Astrocyte (in vitro differentiated cells and primary cell): ENCODE results near the gene NEK7. TPM values are rescaled to one million over a fixed set of nuclear protein-coding genes. Genes with fewer than 3 reads are reported as not detected.

ENCODE experiments used
- DNase-seq: peaks from one replicate; pipeline ENCODE4 v3.0.0-alpha.2; 2010; ENCODE audit warnings: low read depth
- FAIRE-seq: peaks from 2 replicates; lab custom pipeline; 2011; peaks lifted over from hg19 to GRCh38; lab: Jason Lieb, UNC
- H2AFZ ChIP-seq: 2 replicates; pipeline ENCODE4 v1.6.0; 2012; ENCODE audit warnings: low read depth, low read length, inconsistent platforms
- H3K27ac ChIP-seq: 2 replicates; pipeline ENCODE4 v1.5.1; 2011; ENCODE audit warnings: low read depth, low read length, inconsistent platforms
- H3K27me3 ChIP-seq: 2 replicates; pipeline ENCODE4 v1.6.0; 2011; ENCODE audit warnings: low read length, inconsistent platforms; ENCODE audit not compliant: insufficient read depth
- H3K36me3 ChIP-seq: 2 replicates; pipeline ENCODE4 v1.5.1; 2011; ENCODE audit warnings: low read length, inconsistent platforms; ENCODE audit not compliant: insufficient read depth
- H3K4me1 ChIP-seq: 2 replicates; pipeline ENCODE4 v1.5.1; 2011; ENCODE audit warnings: low read length, inconsistent platforms; ENCODE audit not compliant: insufficient read depth
- H3K4me2 ChIP-seq: 2 replicates; pipeline ENCODE4 v1.6.0; 2012; ENCODE audit warnings: low read length, inconsistent platforms
- H3K4me3 ChIP-seq: 2 replicates; pipeline ENCODE4 v1.5.1; 2011; ENCODE audit warnings: low read depth, mild to moderate bottlenecking, low read length, inconsistent platforms; ENCODE audit not compliant: insufficient read depth
- H3K79me2 ChIP-seq: 2 replicates; pipeline ENCODE4 v1.6.0; 2012; ENCODE audit warnings: mild to moderate bottlenecking, low read length, inconsistent platforms; ENCODE audit not compliant: insufficient read depth
- H3K9ac ChIP-seq: 2 replicates; pipeline ENCODE4 v1.6.0; 2012; ENCODE audit warnings: mild to moderate bottlenecking, low read length, inconsistent platforms
- H3K9me3 ChIP-seq: 2 replicates; pipeline ENCODE4 v1.5.1; 2012; ENCODE audit warnings: low read depth, mild to moderate bottlenecking, low read length, inconsistent platforms; ENCODE audit not compliant: insufficient read depth
- H4K20me1 ChIP-seq: 2 replicates; pipeline ENCODE4 v1.6.0; 2012; ENCODE audit warnings: low read length, inconsistent platforms; ENCODE audit not compliant: insufficient read depth
- H3K27ac Mint-ChIP-seq: one replicate; pipeline ENCODE4 v1.8.0; 2021; ENCODE audit warnings: mild to moderate bottlenecking, mixed read lengths; ENCODE audit not compliant: unreplicated experiment
- H3K27me3 Mint-ChIP-seq: one replicate; pipeline ENCODE4 v1.8.0; 2021; ENCODE audit warnings: low read depth, mixed read lengths; ENCODE audit not compliant: unreplicated experiment
- H3K36me3 Mint-ChIP-seq: one replicate; pipeline ENCODE4 v1.8.0; 2021; ENCODE audit warnings: low read depth, mixed read lengths; ENCODE audit not compliant: unreplicated experiment
- H3K4me1 Mint-ChIP-seq: one replicate; pipeline ENCODE4 v1.8.0; 2021; ENCODE audit warnings: low read depth, mixed read lengths; ENCODE audit not compliant: unreplicated experiment
- H3K4me3 Mint-ChIP-seq: one replicate; pipeline ENCODE4 v1.8.0; 2021; ENCODE audit warnings: mild to moderate bottlenecking, moderate library complexity, mixed read lengths; ENCODE audit not compliant: unreplicated experiment
- H3K9me3 Mint-ChIP-seq: one replicate; pipeline ENCODE4 v1.8.0; 2021; ENCODE audit warnings: mild to moderate bottlenecking, mixed read lengths; ENCODE audit not compliant: unreplicated experiment
- EZH2 ChIP-seq: IDR thresholded peaks from 2 replicates; pipeline ENCODE4 v1.6.1; 2012; ENCODE audit warnings: mild to moderate bottlenecking, low read length, inconsistent platforms; ENCODE audit not compliant: insufficient read depth
- total RNA-seq: library from RNA; stranded (reverse); gene quantifications from 2 replicates; pipeline ENCODE4 v1.2.1, GENCODE V29; 2021
- TF ChIP-seq, protein P1 (sequence below): IDR thresholded peaks from 2 replicates; pipeline ENCODE4 v1.5.1; 2011; ENCODE audit warnings: low read depth, mild to moderate bottlenecking, inconsistent platforms, low read length, moderate library complexity; ENCODE audit not compliant: insufficient read depth

Gene NEK7
- total RNA-seq, 1 donor from 2014 or later = 125 TPM

DNA sequence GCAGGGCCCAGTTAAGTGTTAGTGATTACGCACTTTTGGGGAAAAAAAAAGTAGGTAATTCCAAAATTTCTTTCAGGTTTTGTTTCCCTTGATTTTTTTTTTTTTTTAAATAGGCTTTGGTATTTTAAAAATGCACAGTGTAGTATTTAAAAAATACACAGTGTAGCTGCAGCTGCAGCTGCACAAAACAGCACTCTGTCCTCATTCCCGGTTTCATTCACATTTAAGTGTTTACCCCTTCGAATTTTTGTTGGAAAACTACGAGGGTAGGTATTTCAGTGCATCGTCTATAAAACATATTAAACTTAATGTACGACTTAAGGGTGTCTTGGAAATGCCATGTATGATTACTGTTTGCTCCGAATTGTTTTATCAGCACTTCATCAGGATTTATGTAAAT lies 3.4 kb downstream of the NEK7 start:
- DNase-seq (no peak), FAIRE-seq (no peak)
- TF ChIP-seq EZH2 = no peak
- TF ChIP-seq, protein P1, sequence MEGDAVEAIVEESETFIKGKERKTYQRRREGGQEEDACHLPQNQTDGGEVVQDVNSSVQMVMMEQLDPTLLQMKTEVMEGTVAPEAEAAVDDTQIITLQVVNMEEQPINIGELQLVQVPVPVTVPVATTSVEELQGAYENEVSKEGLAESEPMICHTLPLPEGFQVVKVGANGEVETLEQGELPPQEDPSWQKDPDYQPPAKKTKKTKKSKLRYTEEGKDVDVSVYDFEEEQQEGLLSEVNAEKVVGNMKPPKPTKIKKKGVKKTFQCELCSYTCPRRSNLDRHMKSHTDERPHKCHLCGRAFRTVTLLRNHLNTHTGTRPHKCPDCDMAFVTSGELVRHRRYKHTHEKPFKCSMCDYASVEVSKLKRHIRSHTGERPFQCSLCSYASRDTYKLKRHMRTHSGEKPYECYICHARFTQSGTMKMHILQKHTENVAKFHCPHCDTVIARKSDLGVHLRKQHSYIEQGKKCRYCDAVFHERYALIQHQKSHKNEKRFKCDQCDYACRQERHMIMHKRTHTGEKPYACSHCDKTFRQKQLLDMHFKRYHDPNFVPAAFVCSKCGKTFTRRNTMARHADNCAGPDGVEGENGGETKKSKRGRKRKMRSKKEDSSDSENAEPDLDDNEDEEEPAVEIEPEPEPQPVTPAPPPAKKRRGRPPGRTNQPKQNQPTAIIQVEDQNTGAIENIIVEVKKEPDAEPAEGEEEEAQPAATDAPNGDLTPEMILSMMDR = no peak
- Mint-ChIP-seq H3K4me1 (peaks cover 24% of the 10 kb centered on the region), H3K9me3 (no peaks in the 10 kb centered on the region), H3K4me3 (peak overlapping the region; percentile 64), H3K27ac (peak overlapping the region; percentile 7), H3K27me3 (no peaks in the 10 kb centered on the region), H3K36me3 (peaks cover 2% of the 10 kb centered on the region)
- Histone ChIP-seq H2AFZ (no peak overlapping the region), H3K27me3 (no peaks in the 10 kb centered on the region), H3K4me3 (no peak overlapping the region), H3K4me2 (peak overlapping the region; percentile 91), H3K27ac (no peak overlapping the region), H3K79me2 (peaks cover 84% of the 10 kb centered on the region), H3K9ac (peak overlapping the region; percentile 95), H3K9me3 (no peaks in the 10 kb centered on the region), H3K36me3 (peaks cover 4% of the 10 kb centered on the region), H4K20me1 (peaks cover 49% of the 10 kb centered on the region), H3K4me1 (peaks cover 19% of the 10 kb centered on the region)

DNA sequence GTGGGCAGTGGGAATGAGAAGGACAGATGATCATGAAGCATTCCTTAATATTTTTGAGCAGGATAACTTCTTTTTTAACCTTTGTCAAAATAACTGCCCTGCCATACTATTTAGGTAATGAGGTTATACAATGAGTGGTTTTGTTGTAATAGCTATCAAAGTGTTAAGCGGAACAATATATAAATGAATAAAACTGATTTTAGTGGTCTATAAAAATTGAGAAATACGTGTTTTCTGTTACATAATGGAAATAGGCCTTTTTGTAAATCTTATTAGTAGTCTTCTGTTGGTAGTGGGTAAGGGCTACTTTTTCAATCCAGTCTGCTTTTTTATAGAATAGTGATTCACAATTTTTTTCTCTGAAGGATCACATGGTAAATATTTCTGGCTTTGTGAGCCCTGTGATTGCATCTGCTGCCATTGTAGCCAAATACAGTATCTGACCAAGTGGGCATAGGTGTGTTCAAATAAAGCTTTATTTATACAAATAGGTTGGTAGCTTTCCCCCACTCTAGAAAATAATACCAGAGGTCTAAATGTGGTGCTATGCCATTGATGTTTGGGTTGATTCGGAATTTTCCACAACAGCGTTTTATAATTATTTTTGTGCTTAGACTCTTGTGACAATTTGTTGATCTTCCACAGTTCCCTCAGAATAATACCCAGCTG lies 4.3 kb downstream of the NEK7 start:
- Histone ChIP-seq H3K27ac (no peak overlapping the region), H3K4me1 (peaks cover 16% of the 10 kb centered on the region), H2AFZ (no peak overlapping the region), H3K79me2 (peaks cover 92% of the 10 kb centered on the region), H3K9me3 (no peaks in the 10 kb centered on the region), H3K4me2 (peak overlapping the region; percentile 2), H3K4me3 (no peak overlapping the region), H3K27me3 (no peaks in the 10 kb centered on the region), H4K20me1 (peaks cover 56% of the 10 kb centered on the region), H3K36me3 (peaks cover 4% of the 10 kb centered on the region), H3K9ac (no peak overlapping the region)
- no peaks in the 10 kb centered on the region for H3K9me3 Mint-ChIP-seq
- H3K36me3 Mint-ChIP-seq = peaks cover 2% of the 10 kb centered on the region
- H3K4me1 Mint-ChIP-seq = peaks cover 19% of the 10 kb centered on the region
- no peak overlapping the region for H3K27ac Mint-ChIP-seq
- peak overlapping the region; percentile 40 for H3K4me3 Mint-ChIP-seq
- H3K27me3 Mint-ChIP-seq = no peaks in the 10 kb centered on the region
- no peak for FAIRE-seq
- no peak for TF ChIP-seq EZH2
- TF ChIP-seq, protein P1 = no peak
- no peak for DNase-seq

DNA sequence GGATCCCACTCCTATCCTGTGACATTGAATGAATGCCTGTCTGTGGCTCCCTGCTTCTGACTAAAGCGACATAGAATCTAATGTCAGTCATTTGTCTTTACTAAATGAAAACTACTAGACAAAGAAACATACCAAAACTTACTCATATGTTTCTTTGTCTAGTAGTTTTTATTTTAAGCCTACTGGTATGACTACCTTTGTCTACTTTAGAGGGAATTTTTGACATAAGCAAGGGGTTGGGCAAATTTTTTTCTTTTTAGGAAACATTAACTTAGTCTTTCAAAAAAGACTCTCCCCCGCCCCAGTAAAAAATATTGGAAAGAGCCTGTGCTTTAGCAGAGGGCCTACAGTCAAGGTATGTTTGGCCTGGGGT lies 4.9 kb downstream of the NEK7 start:
- FAIRE-seq = no peak
- no peak overlapping the region for H3K4me3 Mint-ChIP-seq
- peak overlapping the region; percentile 2 for H3K4me2 ChIP-seq

More for the DNA sequence above, 4.9 kb downstream of the NEK7 start:
- Histone ChIP-seq H3K36me3 (peaks cover 6% of the 10 kb centered on the region), H3K27ac (no peak overlapping the region), H4K20me1 (peaks cover 62% of the 10 kb centered on the region), H3K9me3 (no peaks in the 10 kb centered on the region), H3K9ac (no peak overlapping the region), H3K4me1 (peaks cover 13% of the 10 kb centered on the region), H3K27me3 (no peaks in the 10 kb centered on the region), H2AFZ (no peak overlapping the region), H3K4me3 (no peak overlapping the region), H3K79me2 (peaks cover 99% of the 10 kb centered on the region)
- Mint-ChIP-seq H3K4me1 (peaks cover 23% of the 10 kb centered on the region), H3K27me3 (no peaks in the 10 kb centered on the region), H3K9me3 (no peaks in the 10 kb centered on the region), H3K36me3 (peaks cover 2% of the 10 kb centered on the region), H3K27ac (peak overlapping the region; percentile 59)
- DNase-seq = no peak
- TF ChIP-seq, protein P1 = no peak
- TF ChIP-seq EZH2 = no peak
